ENCODE measurements around the gene ITGB3. TPM values are rescaled to one million over a fixed set of nuclear protein-coding genes. Genes with fewer than 3 reads are reported as not detected.

Gene ITGB3
- total RNA-seq, 4 donors from 2014 or later, result 7.9 to 26.3 (median 8.6) TPM

DNA sequence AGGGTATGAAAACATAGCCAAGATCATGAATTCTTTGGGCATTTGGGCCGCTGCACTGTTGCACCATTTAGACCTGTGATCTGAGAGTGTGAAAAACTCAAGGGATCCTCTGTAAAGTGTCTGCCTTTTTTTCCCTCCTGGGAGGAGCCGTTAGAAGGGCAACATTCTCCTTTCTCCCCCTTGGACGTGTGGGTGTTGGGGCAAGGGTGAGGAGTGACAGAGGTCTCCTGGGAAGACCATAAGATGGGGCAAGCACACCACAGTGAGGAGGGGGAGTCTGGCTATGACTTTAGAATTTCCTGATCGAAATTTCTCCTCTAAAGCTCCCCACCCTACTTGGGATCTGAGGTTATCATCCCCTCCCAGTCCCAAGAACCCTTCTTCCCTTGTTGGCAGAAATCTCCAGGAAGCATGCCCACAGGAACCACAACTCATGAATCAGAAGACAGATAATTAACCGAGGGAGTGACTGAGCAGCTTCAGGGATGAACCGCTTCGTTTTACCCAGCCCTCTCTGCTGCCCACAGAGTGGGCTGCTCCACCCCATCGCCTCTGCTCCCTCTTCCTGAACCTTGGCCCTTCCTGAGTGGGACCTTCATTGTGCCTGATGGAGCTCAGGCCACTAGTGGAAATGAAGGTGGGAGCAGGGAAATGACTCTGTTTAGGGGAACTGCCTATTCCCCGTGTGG is 4.2 kb downstream of the ITGB3 start:
- Histone ChIP-seq H3K4me1 (peaks cover 0 to 40% (median 7%) of the 10 kb centered on the region in 4 donors), H3K36me3 (no peaks in the 10 kb centered on the region), H3K27me3 (peaks cover 21% of the 10 kb centered on the region), H3K27ac (peak overlapping the region; percentile 24 to 90 (median 41)), H3K9me3 (no peaks in the 10 kb centered on the region), H3K4me3 (no peak overlapping the region)
- DNase-seq, result no peak
- 22 to 42% methylated on average over 5 to 9 of the region's 9 CpGs for WGBS, 2 donors (ENCODE audit: low coverage in 1 of 2)
- intact Hi-C loops (cut with DNase I; ENCODE audit: low total_unique reads) (no loop called here), in situ Hi-C loops (cut with MboI; ENCODE audit: low pct_ligation_motif_present in 1 of 4, low pct_unique_long_range_greater_than_20kb in 1 of 4, low sequenced_read_pairs in 3 of 4) (no loop called here)
- TF ChIP-seq POLR2A (IDR thresholded peaks at IDR 0.05) (no peak), POLR2AphosphoS5 (IDR thresholded peaks at IDR 0.05) (no peak), EP300 (IDR thresholded peaks at IDR 0.05; ENCODE audit: low read depth) (no peak), CTCF (IDR thresholded peaks at IDR 0.05) (no peak)

DNA sequence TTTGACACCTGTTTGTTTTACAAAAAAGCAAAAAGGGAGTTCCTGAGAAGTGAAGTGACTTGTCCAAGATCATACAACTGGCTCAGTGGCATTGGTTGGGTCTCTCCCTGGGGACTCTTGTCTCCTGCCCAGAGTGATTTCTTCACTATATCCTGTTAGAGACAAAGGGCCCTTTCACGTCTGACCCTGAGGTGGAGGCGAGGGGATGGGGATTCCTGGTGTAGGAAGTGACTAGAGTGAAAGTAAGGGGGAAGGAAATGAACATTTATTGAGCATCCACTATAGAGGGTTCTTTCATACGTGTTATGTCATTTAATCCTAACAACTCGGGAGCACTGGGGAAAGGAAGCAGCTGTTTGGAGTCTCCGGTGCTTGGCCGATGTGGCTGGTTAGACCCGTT is 9.0 kb downstream of the ITGB3 start:
- Histone ChIP-seq H3K9me3 (no peaks in the 10 kb centered on the region), H3K27ac (no peak overlapping the region), H3K4me3 (no peak overlapping the region), H3K4me1 (peaks cover 10 to 39% (median 17%) of the 10 kb centered on the region in 4 donors), H3K36me3 (no peaks in the 10 kb centered on the region), H3K27me3 (no peaks in the 10 kb centered on the region)
- no peak for TF ChIP-seq EP300 (IDR thresholded peaks at IDR 0.05; ENCODE audit: low read depth)
- TF ChIP-seq POLR2A (IDR thresholded peaks at IDR 0.05), result no peak
- TF ChIP-seq POLR2AphosphoS5 (IDR thresholded peaks at IDR 0.05), result no peak
- TF ChIP-seq CTCF (IDR thresholded peaks at IDR 0.05), result no peak
- no peak for DNase-seq
- WGBS, 2 donors (ENCODE audit: low coverage in 1 of 2), result 70% methylated on average over 7 of the region's 7 CpGs; no CpG with 5 or more reads in 1 of the 2 donors
- intact Hi-C loops (cut with DNase I; ENCODE audit: low total_unique reads) (no loop called here), in situ Hi-C loops (cut with MboI; ENCODE audit: low pct_ligation_motif_present in 1 of 4, low pct_unique_long_range_greater_than_20kb in 1 of 4, low sequenced_read_pairs in 3 of 4) (no loop called here)

DNA sequence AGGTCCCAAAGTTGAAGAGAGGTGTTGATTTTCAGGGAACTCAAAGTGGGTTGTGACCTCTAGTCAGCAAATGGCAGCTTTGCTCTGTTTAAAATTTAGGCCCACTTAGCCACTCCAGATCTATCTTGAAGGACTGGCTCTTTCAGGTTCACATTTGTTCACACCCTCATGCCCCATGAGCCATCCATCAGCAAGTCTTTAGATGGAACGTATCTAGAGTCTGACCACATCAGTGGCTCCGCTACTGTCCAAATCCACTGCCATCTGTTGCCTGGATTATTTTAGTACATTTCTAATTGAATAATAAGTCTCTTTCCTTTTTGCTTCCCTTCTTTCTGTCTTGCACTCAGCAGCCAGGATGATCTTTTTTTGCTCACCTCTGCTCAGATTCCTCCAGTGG is 10.5 kb downstream of the ITGB3 start:
- no peaks in the 10 kb centered on the region for H3K27me3 ChIP-seq
- no peaks in the 10 kb centered on the region for H3K36me3 ChIP-seq
- TF ChIP-seq POLR2AphosphoS5 (IDR thresholded peaks at IDR 0.05), result no peak
- WGBS, 2 donors (ENCODE audit: low coverage in 1 of 2), result 93 to 98% methylated on average over 2 of the region's 2 CpGs
- in situ Hi-C loops (cut with MboI; ENCODE audit: low pct_ligation_motif_present in 1 of 4, low pct_unique_long_range_greater_than_20kb in 1 of 4, low sequenced_read_pairs in 3 of 4) (no loop called here), intact Hi-C loops (cut with DNase I; ENCODE audit: low total_unique reads) (no loop called here)
- H3K9me3 ChIP-seq, result no peaks in the 10 kb centered on the region
- H3K4me1 ChIP-seq, result peaks cover 14 to 48% (median 22%) of the 10 kb centered on the region in 4 donors
- H3K4me3 ChIP-seq, result no peak overlapping the region
- no peak for DNase-seq
- no peak overlapping the region for H3K27ac ChIP-seq

GRCh38 chr17:47265983-47266541 is 12.4 kb downstream of the ITGB3 start:
- H3K27ac ChIP-seq, result peak overlapping the region; percentile 12 to 70 (median 50)
- intact Hi-C loops (cut with DNase I; ENCODE audit: low total_unique reads) (no loop called here), in situ Hi-C loops (cut with MboI; ENCODE audit: low pct_ligation_motif_present in 1 of 4, low pct_unique_long_range_greater_than_20kb in 1 of 4, low sequenced_read_pairs in 3 of 4) (no loop called here)
- H3K27me3 ChIP-seq, result no peaks in the 10 kb centered on the region
- H3K4me1 ChIP-seq, result peaks cover 14 to 54% (median 22%) of the 10 kb centered on the region in 4 donors
- WGBS, 2 donors (ENCODE audit: low coverage in 1 of 2), result 92 to 95% methylated on average over 2 of the region's 2 CpGs
- TF ChIP-seq POLR2AphosphoS5 (IDR thresholded peaks at IDR 0.05) (peak in 1 of 3 donors; percentile 19), EP300 (IDR thresholded peaks at IDR 0.05; ENCODE audit: low read depth) (no peak)
- peak; percentile 32 for DNase-seq
- no peaks in the 10 kb centered on the region for H3K9me3 ChIP-seq
- H3K4me3 ChIP-seq, result no peak overlapping the region
- H3K36me3 ChIP-seq, result no peaks in the 10 kb centered on the region

GRCh38 chr17:47266782-47267181 is 13.2 kb downstream of the ITGB3 start:
- TF ChIP-seq EP300 (IDR thresholded peaks at IDR 0.05; ENCODE audit: low read depth) (no peak), POLR2A (IDR thresholded peaks at IDR 0.05) (no peak), CTCF (IDR thresholded peaks at IDR 0.05) (no peak), POLR2AphosphoS5 (IDR thresholded peaks at IDR 0.05) (no peak)
- in situ Hi-C loops (cut with MboI; ENCODE audit: low pct_ligation_motif_present in 1 of 4, low pct_unique_long_range_greater_than_20kb in 1 of 4, low sequenced_read_pairs in 3 of 4), result no loop called here
- H3K27me3 ChIP-seq, result no peaks in the 10 kb centered on the region

More at GRCh38 chr17:47266782-47267181, 13.2 kb downstream of the ITGB3 start:
- Histone ChIP-seq H3K27ac (peak overlapping the region; percentile 47 to 70 (median 61)), H3K4me1 (peaks cover 14 to 54% (median 22%) of the 10 kb centered on the region in 4 donors), H3K36me3 (no peaks in the 10 kb centered on the region), H3K4me3 (no peak overlapping the region), H3K9me3 (no peaks in the 10 kb centered on the region)
- no peak for DNase-seq
- WGBS, 2 donors (ENCODE audit: low coverage in 1 of 2), result 83 to 100% methylated on average over 1 to 6 of the region's 6 CpGs
- intact Hi-C loops (cut with DNase I; ENCODE audit: low total_unique reads), result no loop called here
